Natural killer cell (primary cell): ENCODE measurements around the gene ZBTB7A. TPM values are rescaled to one million over a fixed set of nuclear protein-coding genes. Genes with fewer than 3 reads are reported as not detected.

Source experiments
- ATAC-seq, 3 donors: fragments of 150-1000 bp in 2 of 3; fragments of 200-7000 bp in 1 of 3; cut with Tn5 transposase; 1 replicate in 1 of 3; 2 replicates in 2 of 3; pipeline ENCODE4 v1.10.0; 2021; ENCODE audit warnings: mild to moderate bottlenecking in 2 of 3, moderate library complexity in 2 of 3
- DNase-seq, 2 donors: peaks; one replicate each; pipeline versions ENCODE4 v3.0.0 to v3.0.0-alpha.2; 2013 to 2021; ENCODE audit warnings: mixed read lengths in 1 of 2
- H3K27ac ChIP-seq: one replicate; pipeline ENCODE4 v1.5.1; 2013; ENCODE audit warnings: mild to moderate bottlenecking, low read length
- H3K27me3 ChIP-seq: one replicate; pipeline ENCODE4 v1.6.1; 2013; ENCODE audit warnings: low read length; ENCODE audit not compliant: control insufficient read depth, insufficient read depth
- H3K36me3 ChIP-seq: one replicate; pipeline ENCODE4 v1.6.1; 2013; ENCODE audit warnings: low read length; ENCODE audit not compliant: control insufficient read depth, insufficient read depth
- H3K4me1 ChIP-seq: one replicate; pipeline ENCODE4 v1.6.1; 2013; ENCODE audit warnings: low read length; ENCODE audit not compliant: control insufficient read depth, insufficient read depth
- H3K4me3 ChIP-seq: one replicate; pipeline ENCODE4 v1.5.1; 2013; ENCODE audit warnings: low read length
- H3K9me3 ChIP-seq: one replicate; pipeline ENCODE4 v1.6.1; 2013; ENCODE audit warnings: low read length; ENCODE audit not compliant: control insufficient read depth, insufficient read depth
- H3K27ac Mint-ChIP-seq, 2 donors: one replicate each; pipeline ENCODE4 v1.8.0; 2022; ENCODE audit warnings: mild to moderate bottlenecking in 2 of 2, mixed read lengths in 2 of 2, moderate library complexity in 1 of 2
- H3K27me3 Mint-ChIP-seq, 2 donors: one replicate each; pipeline ENCODE4 v1.8.0; 2022; ENCODE audit warnings: low read depth in 2 of 2, mixed read lengths in 2 of 2
- H3K36me3 Mint-ChIP-seq: one replicate; pipeline ENCODE4 v1.8.0; 2022; ENCODE audit warnings: mixed read lengths
- H3K4me1 Mint-ChIP-seq, 2 donors: one replicate each; pipeline ENCODE4 v1.8.0; 2022; ENCODE audit warnings: mixed read lengths in 2 of 2
- H3K4me3 Mint-ChIP-seq: one replicate; pipeline ENCODE4 v1.8.0; 2022; ENCODE audit warnings: mild to moderate bottlenecking, moderate library complexity, mixed read lengths
- H3K9me3 Mint-ChIP-seq, 2 donors: one replicate each; pipeline ENCODE4 v1.8.0; 2022; ENCODE audit warnings: mixed read lengths in 2 of 2
- CTCF ChIP-seq: fragments of 200-600 bp; IDR thresholded peaks from one replicate; pipeline ENCODE4 v1.8.0; 2022; ENCODE audit warnings: antibody characterized with exemption
- WGBS: methylation state at CpG from one replicate; pipeline ENCODE4 v1.1.7; 2013; ENCODE audit warnings: missing lambda C conversion rate; ENCODE audit not compliant: insufficient coverage; 5-methylcytosine and 5-hydroxymethylcytosine counted together
- intact Hi-C: fragments of 100-400 bp; cut with micrococcal nuclease; formaldehyde crosslinking; loops from one replicate; pipeline ENCODE4 v1.14.2; 2022
- total RNA-seq, 4 donors: library from RNA; stranded (reverse); fragments of 120-200 nt in 1 of 4; gene quantifications; one replicate each; pipeline versions ENCODE4 v1.2.3 to v1.2.4, GENCODE V29; 2013 to 2022

The ZBTB7A gene
- total RNA-seq, 3 donors from 2014 or later (not counting 1 experiment from before 2014, with no cell fraction given), result 81.6 to 97.7 (median 82.9) TPM

DNA sequence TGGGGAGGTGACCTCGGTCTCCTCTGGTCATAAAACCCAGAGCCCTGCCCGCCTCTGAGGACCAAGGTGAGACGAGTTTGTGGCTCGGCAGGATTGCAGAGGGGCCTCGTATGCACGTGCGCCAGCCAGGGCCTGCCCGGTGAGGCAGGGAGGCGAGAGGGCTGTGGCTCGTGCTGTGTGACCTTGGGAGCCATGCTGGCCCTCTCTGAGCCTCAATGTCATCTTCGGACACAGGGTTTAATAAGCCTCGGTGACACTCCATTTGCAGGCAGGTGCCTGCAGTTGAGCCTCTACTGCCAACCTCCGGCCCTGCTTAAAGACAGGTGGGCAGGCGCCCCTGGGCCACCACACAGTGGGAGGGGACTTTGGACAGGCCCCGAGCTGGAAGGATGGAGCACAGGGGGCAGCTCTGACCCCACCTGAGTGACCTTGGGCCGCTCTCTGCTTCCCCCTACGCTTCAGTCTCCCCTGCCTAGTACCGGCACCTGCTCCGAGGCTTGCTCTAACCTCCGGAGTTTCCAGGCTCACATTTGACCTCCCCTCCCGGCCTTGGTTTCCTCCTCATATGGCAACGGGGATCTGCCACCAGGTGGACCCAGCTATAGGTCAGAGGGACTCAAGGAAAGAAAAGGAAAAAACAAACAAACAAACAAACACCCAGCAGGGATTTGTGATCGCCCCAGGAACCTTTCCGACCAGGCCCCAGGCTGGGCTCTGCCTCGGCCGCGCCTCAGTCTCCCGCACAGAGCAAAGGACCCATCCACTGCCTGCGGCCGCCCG is 3.1 kb downstream of the ZBTB7A start:
- peaks cover 15% of the 10 kb centered on the region for H3K36me3 ChIP-seq
- intact Hi-C loops, result no loop called here
- TF ChIP-seq CTCF, result no peak
- 50% methylated on average over 31 of the region's 31 CpGs for WGBS
- no peaks in the 10 kb centered on the region for H3K36me3 Mint-ChIP-seq
- H3K27me3 ChIP-seq, result no peaks in the 10 kb centered on the region
- peak overlapping the region; percentile 65 for H3K4me3 ChIP-seq
- H3K27ac ChIP-seq, result peak overlapping the region; percentile 85
- H3K27me3 Mint-ChIP-seq, result no peaks in the 10 kb centered on the region
- no peaks in the 10 kb centered on the region for H3K9me3 Mint-ChIP-seq
- H3K4me1 Mint-ChIP-seq, result peaks cover 16 to 43% of the 10 kb centered on the region in 2 donors
- no peak for ATAC-seq
- H3K9me3 ChIP-seq, result no peaks in the 10 kb centered on the region
- peak overlapping the region; percentile 85 for H3K27ac Mint-ChIP-seq
- H3K4me3 Mint-ChIP-seq, result peak overlapping the region; percentile 88
- H3K4me1 ChIP-seq, result peaks cover 70% of the 10 kb centered on the region
- DNase-seq, result no peak

- intact Hi-C loops, result no loop called here
- no peak for TF ChIP-seq CTCF
- Mint-ChIP-seq H3K9me3 (no peaks in the 10 kb centered on the region), H3K27me3 (no peaks in the 10 kb centered on the region), H3K36me3 (no peaks in the 10 kb centered on the region), H3K4me3 (peak overlapping the region; percentile 88), H3K27ac (peak overlapping the region; percentile 85), H3K4me1 (peaks cover 10 to 44% of the 10 kb centered on the region in 2 donors)
- DNase-seq (no peak), ATAC-seq (no peak)
- no peaks in the 10 kb centered on the region for H3K9me3 ChIP-seq
- H3K27ac ChIP-seq, result peak overlapping the region; percentile 85
- 87% methylated on average over 29 of the region's 30 CpGs for WGBS
- H3K4me3 ChIP-seq, result no peak overlapping the region
- no peaks in the 10 kb centered on the region for H3K27me3 ChIP-seq
- peaks cover 70% of the 10 kb centered on the region for H3K4me1 ChIP-seq
- H3K36me3 ChIP-seq, result peaks cover 15% of the 10 kb centered on the region
These were observed 4.0 kb downstream of the ZBTB7A start for GRCh38 chr19:4062419-4063368.

GRCh38 chr19:4061683-4062418 is 4.8 kb downstream of the ZBTB7A start:
- intact Hi-C loops, result no loop called here
- peaks cover 15% of the 10 kb centered on the region for H3K36me3 ChIP-seq
- ATAC-seq (no peak), DNase-seq (no peak)
- H3K4me3 Mint-ChIP-seq, result peak overlapping the region; percentile 88
- peak overlapping the region; percentile 97 for H3K27ac ChIP-seq
- 79% methylated on average over 29 of the region's 29 CpGs for whole genome bisulfite sequencing
- H3K27me3 Mint-ChIP-seq, result no peaks in the 10 kb centered on the region
- TF ChIP-seq CTCF, result no peak
- peak overlapping the region; percentile 85 for H3K27ac Mint-ChIP-seq
- peaks cover 75% of the 10 kb centered on the region for H3K4me1 ChIP-seq
- no peaks in the 10 kb centered on the region for H3K9me3 ChIP-seq
- peaks cover 10 to 53% of the 10 kb centered on the region in 2 donors for H3K4me1 Mint-ChIP-seq
- no peaks in the 10 kb centered on the region for H3K9me3 Mint-ChIP-seq
- H3K27me3 ChIP-seq, result no peaks in the 10 kb centered on the region
- H3K36me3 Mint-ChIP-seq, result no peaks in the 10 kb centered on the region
- no peak overlapping the region for H3K4me3 ChIP-seq
